WTC11 (cell line): ENCODE data around the gene RAB8B. TPM values are rescaled to one million over a fixed set of nuclear protein-coding genes. Genes with fewer than 3 reads are reported as not detected.

ENCODE experiments used
- ATAC-seq: fragments of 200-7000 bp; cut with Tn5 transposase; 2 replicates; pipeline ENCODE4 v1.10.0; 2021; ENCODE audit warnings: mild to moderate bottlenecking, moderate library complexity
- CTCF ChIA-PET: fragments of 300-600 bp; sonication (Branson Sonifier 250); formaldehyde crosslinking; loops from one replicate; lab custom pipeline; 2021; ENCODE audit warnings: antibody characterized with exemption; lab: Charles Lee
- POLR2A ChIA-PET: fragments of 350-600 bp; sonication (Branson Sonifier 250); formaldehyde crosslinking; loops from one replicate; lab custom pipeline; 2021; ENCODE audit warnings: antibody characterized with exemption; lab: Charles Lee
- DNase-seq: peaks from one replicate; pipeline ENCODE4 v3.0.0; 2021; ENCODE audit warnings: low spot score
- H3K27ac Mint-ChIP-seq: 2 replicates; pipeline ENCODE4 v1.8.0; 2021; ENCODE audit warnings: mixed read lengths
- H3K27me3 Mint-ChIP-seq: 2 replicates; pipeline ENCODE4 v1.8.0; 2021; ENCODE audit warnings: low read depth, mild to moderate bottlenecking, moderate library complexity, mixed read lengths
- H3K36me3 Mint-ChIP-seq: 2 replicates; pipeline ENCODE4 v1.8.0; 2021; ENCODE audit warnings: mixed read lengths
- H3K4me1 Mint-ChIP-seq: 2 replicates; pipeline ENCODE4 v1.8.0; 2022; ENCODE audit warnings: mixed read lengths
- H3K4me3 Mint-ChIP-seq: 2 replicates; pipeline ENCODE4 v1.8.0; 2021; ENCODE audit warnings: mild to moderate bottlenecking, moderate library complexity, mixed read lengths
- H3K9me3 Mint-ChIP-seq: 2 replicates; pipeline ENCODE4 v1.8.0; 2021; ENCODE audit warnings: mixed read lengths
- ATF1 ChIP-seq: sonication (generic); formaldehyde crosslinking; IDR thresholded peaks from 2 replicates; pipeline ENCODE4 v1.8.1; 2023; ENCODE audit warnings: mild to moderate bottlenecking, moderate library complexity, missing genetic modification reagents
- CBFB ChIP-seq: sonication (generic); formaldehyde crosslinking; IDR thresholded peaks from 2 replicates; pipeline ENCODE4 v1.8.1; 2022; ENCODE audit warnings: mild to moderate bottlenecking, low read depth, missing genetic modification reagents
- CTCF ChIP-seq: fragments of 200-600 bp; IDR thresholded peaks from 2 replicates; pipeline ENCODE4 v1.8.0; 2022; ENCODE audit warnings: antibody characterized with exemption
- HMGA2 ChIP-seq: fragments of 250-450 bp; sonication (Bioruptor Pico); IDR thresholded peaks from 2 replicates; pipeline ENCODE4 v1.4.0; 2021; ENCODE audit warnings: mild to moderate bottlenecking, moderate library complexity
- IRF1 ChIP-seq: sonication (generic); formaldehyde crosslinking; IDR thresholded peaks from 2 replicates; pipeline ENCODE4 v1.8.0; 2023; ENCODE audit warnings: missing genetic modification reagents
- IRF2 ChIP-seq: sonication (generic); formaldehyde crosslinking; IDR thresholded peaks from 2 replicates; pipeline ENCODE4 v1.8.0; 2022; ENCODE audit warnings: low read depth, missing genetic modification reagents, borderline replicate concordance
- JAZF1 ChIP-seq: fragments of 250-450 bp; sonication (Bioruptor Pico); IDR thresholded peaks from 2 replicates; pipeline ENCODE4 v1.9.0; 2021; ENCODE audit warnings: moderate library complexity, mild to moderate bottlenecking, inconsistent platforms
- MYBL2 ChIP-seq: sonication (generic); formaldehyde crosslinking; IDR thresholded peaks from 2 replicates; pipeline ENCODE4 v1.8.1; 2023; ENCODE audit warnings: mild to moderate bottlenecking, moderate library complexity, missing genetic modification reagents
- NFE2L1 ChIP-seq: sonication (generic); formaldehyde crosslinking; IDR thresholded peaks from 2 replicates; pipeline ENCODE4 v1.8.1; 2023; ENCODE audit warnings: missing genetic modification reagents
- NR1H2 ChIP-seq: sonication (generic); formaldehyde crosslinking; IDR thresholded peaks from 2 replicates; pipeline ENCODE4 v1.9.0; 2021; ENCODE audit warnings: mild to moderate bottlenecking, moderate library complexity, missing genetic modification reagents
- PRDM15 ChIP-seq: sonication (generic); formaldehyde crosslinking; IDR thresholded peaks from 2 replicates; pipeline ENCODE4 v1.8.0; 2022; ENCODE audit warnings: missing genetic modification reagents
- SMAD3 ChIP-seq: sonication (generic); formaldehyde crosslinking; IDR thresholded peaks from 2 replicates; pipeline ENCODE4 v1.8.0; 2022; ENCODE audit warnings: missing genetic modification reagents, mild to moderate bottlenecking, borderline replicate concordance
- SMAD4 ChIP-seq: sonication (generic); formaldehyde crosslinking; IDR thresholded peaks from 2 replicates; pipeline ENCODE4 v1.8.0; 2022; ENCODE audit warnings: mild to moderate bottlenecking, missing genetic modification reagents
- SOX15 ChIP-seq: fragments of 250-450 bp; sonication (Bioruptor Pico); IDR thresholded peaks from 2 replicates; pipeline ENCODE4 v1.9.0; 2021; ENCODE audit warnings: mild to moderate bottlenecking
- SP1 ChIP-seq: sonication (generic); formaldehyde crosslinking; conservative IDR thresholded peaks from 2 replicates; pipeline ENCODE4 v1.8.1; 2022; ENCODE audit warnings: missing genetic modification reagents
- TEAD1 ChIP-seq: sonication (generic); formaldehyde crosslinking; IDR thresholded peaks from 2 replicates; pipeline ENCODE4 v1.8.0; 2022; ENCODE audit warnings: mild to moderate bottlenecking, missing genetic modification reagents
- ZBTB21 ChIP-seq: sonication (generic); formaldehyde crosslinking; IDR thresholded peaks from 2 replicates; pipeline ENCODE4 v1.8.1; 2023; ENCODE audit warnings: mild to moderate bottlenecking, missing genetic modification reagents, borderline replicate concordance
- ZMAT4 ChIP-seq: fragments of 250-450 bp; sonication (Bioruptor Pico); IDR thresholded peaks from 2 replicates; pipeline ENCODE4 v1.9.0; 2021; ENCODE audit warnings: mild to moderate bottlenecking
- ZNF219 ChIP-seq: sonication (generic); formaldehyde crosslinking; IDR thresholded peaks from 2 replicates; pipeline ENCODE4 v1.8.0; 2023; ENCODE audit warnings: missing genetic modification reagents, mild to moderate bottlenecking, borderline replicate concordance
- total RNA-seq: library from RNA; stranded (reverse); gene quantifications from 3 replicates; pipeline ENCODE4 v1.2.3, GENCODE V29; 2021
- TF ChIP-seq, protein P1 (sequence below): sonication (generic); formaldehyde crosslinking; IDR thresholded peaks from 2 replicates; pipeline ENCODE4 v1.8.0; 2023; ENCODE audit warnings: mild to moderate bottlenecking, missing genetic modification reagents
- TF ChIP-seq, protein P2 (sequence below): fragments of 250-450 bp; sonication (Bioruptor Pico); IDR thresholded peaks from 2 replicates; pipeline ENCODE4 v1.9.0; 2021; ENCODE audit warnings: mild to moderate bottlenecking, borderline replicate concordance
- TF ChIP-seq, protein P3 (sequence below): sonication (generic); formaldehyde crosslinking; IDR thresholded peaks from 2 replicates; pipeline ENCODE4 v1.8.1; 2022; ENCODE audit warnings: mild to moderate bottlenecking, missing genetic modification reagents, moderate library complexity, borderline replicate concordance
- TF ChIP-seq, protein P4 (sequence below): sonication (generic); formaldehyde crosslinking; IDR thresholded peaks from 2 replicates; pipeline ENCODE4 v1.8.0; 2022; ENCODE audit warnings: mild to moderate bottlenecking, missing genetic modification reagents

RAB8B gene
- total RNA-seq, 1 experiment from 2014 or later, result 32.5 TPM

DNA sequence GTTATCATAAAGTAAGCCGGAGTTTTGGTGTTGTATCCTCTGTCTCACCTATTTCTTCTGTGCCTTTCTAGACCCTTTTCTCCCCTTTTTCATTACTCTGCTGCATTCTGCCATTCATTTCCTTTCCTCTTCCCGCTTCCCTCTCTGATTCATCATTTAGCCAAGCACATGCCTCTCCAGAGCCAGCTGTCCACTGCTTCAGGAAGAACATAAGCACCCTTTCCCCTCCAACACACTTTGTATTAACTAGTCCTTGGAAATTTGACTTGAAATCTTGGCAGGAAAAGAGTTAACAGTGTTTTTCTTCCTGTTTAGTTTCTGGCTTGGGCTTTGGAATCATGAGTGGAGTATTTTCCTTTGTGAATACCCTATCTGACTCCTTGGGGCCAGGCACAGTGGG lies 97.7 kb downstream of the RAB8B start (continued):
- TF ChIP-seq CBFB (CRISPR knock-in tag), result no peak
- TF ChIP-seq IRF1, result no peak
- TF ChIP-seq, protein P1, sequence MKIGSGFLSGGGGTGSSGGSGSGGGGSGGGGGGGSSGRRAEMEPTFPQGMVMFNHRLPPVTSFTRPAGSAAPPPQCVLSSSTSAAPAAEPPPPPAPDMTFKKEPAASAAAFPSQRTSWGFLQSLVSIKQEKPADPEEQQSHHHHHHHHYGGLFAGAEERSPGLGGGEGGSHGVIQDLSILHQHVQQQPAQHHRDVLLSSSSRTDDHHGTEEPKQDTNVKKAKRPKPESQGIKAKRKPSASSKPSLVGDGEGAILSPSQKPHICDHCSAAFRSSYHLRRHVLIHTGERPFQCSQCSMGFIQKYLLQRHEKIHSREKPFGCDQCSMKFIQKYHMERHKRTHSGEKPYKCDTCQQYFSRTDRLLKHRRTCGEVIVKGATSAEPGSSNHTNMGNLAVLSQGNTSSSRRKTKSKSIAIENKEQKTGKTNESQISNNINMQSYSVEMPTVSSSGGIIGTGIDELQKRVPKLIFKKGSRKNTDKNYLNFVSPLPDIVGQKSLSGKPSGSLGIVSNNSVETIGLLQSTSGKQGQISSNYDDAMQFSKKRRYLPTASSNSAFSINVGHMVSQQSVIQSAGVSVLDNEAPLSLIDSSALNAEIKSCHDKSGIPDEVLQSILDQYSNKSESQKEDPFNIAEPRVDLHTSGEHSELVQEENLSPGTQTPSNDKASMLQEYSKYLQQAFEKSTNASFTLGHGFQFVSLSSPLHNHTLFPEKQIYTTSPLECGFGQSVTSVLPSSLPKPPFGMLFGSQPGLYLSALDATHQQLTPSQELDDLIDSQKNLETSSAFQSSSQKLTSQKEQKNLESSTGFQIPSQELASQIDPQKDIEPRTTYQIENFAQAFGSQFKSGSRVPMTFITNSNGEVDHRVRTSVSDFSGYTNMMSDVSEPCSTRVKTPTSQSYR (CRISPR knock-in tag), result no peak
- TF ChIP-seq, protein P2, sequence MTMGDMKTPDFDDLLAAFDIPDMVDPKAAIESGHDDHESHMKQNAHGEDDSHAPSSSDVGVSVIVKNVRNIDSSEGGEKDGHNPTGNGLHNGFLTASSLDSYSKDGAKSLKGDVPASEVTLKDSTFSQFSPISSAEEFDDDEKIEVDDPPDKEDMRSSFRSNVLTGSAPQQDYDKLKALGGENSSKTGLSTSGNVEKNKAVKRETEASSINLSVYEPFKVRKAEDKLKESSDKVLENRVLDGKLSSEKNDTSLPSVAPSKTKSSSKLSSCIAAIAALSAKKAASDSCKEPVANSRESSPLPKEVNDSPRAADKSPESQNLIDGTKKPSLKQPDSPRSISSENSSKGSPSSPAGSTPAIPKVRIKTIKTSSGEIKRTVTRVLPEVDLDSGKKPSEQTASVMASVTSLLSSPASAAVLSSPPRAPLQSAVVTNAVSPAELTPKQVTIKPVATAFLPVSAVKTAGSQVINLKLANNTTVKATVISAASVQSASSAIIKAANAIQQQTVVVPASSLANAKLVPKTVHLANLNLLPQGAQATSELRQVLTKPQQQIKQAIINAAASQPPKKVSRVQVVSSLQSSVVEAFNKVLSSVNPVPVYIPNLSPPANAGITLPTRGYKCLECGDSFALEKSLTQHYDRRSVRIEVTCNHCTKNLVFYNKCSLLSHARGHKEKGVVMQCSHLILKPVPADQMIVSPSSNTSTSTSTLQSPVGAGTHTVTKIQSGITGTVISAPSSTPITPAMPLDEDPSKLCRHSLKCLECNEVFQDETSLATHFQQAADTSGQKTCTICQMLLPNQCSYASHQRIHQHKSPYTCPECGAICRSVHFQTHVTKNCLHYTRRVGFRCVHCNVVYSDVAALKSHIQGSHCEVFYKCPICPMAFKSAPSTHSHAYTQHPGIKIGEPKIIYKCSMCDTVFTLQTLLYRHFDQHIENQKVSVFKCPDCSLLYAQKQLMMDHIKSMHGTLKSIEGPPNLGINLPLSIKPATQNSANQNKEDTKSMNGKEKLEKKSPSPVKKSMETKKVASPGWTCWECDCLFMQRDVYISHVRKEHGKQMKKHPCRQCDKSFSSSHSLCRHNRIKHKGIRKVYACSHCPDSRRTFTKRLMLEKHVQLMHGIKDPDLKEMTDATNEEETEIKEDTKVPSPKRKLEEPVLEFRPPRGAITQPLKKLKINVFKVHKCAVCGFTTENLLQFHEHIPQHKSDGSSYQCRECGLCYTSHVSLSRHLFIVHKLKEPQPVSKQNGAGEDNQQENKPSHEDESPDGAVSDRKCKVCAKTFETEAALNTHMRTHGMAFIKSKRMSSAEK, result no peak
- no peak for TF ChIP-seq ZMAT4 (CRISPR knock-in tag)
- no peak for TF ChIP-seq NFE2L1 (CRISPR knock-in tag)
- TF ChIP-seq ATF1, result no peak
- TF ChIP-seq PRDM15 (CRISPR knock-in tag), result no peak
- no peak for TF ChIP-seq SP1

- ATAC-seq, result no peak
- POLR2A ChIA-PET, result no interaction called here
- CTCF ChIA-PET, result interaction anchor here (1.1 to 2.4 kb wide), 4 partner anchors 108 to 241 kb away, joined by 3 to 7 read pairs (median 4); no protein-coding TSS in a partner anchor
- TF ChIP-seq HMGA2 (CRISPR knock-in tag) (no peak), SMAD4 (CRISPR knock-in tag) (no peak), ATF1 (no peak), ZBTB21 (CRISPR knock-in tag) (no peak), JAZF1 (CRISPR knock-in tag) (no peak), SOX15 (no peak), SMAD3 (CRISPR knock-in tag) (no peak), MYBL2 (CRISPR knock-in tag) (no peak), NR1H2 (CRISPR knock-in tag) (no peak), CTCF (no peak), ZNF219 (CRISPR knock-in tag) (no peak), IRF2 (CRISPR knock-in tag) (no peak), TEAD1 (CRISPR knock-in tag) (no peak)
- TF ChIP-seq, protein P3, sequence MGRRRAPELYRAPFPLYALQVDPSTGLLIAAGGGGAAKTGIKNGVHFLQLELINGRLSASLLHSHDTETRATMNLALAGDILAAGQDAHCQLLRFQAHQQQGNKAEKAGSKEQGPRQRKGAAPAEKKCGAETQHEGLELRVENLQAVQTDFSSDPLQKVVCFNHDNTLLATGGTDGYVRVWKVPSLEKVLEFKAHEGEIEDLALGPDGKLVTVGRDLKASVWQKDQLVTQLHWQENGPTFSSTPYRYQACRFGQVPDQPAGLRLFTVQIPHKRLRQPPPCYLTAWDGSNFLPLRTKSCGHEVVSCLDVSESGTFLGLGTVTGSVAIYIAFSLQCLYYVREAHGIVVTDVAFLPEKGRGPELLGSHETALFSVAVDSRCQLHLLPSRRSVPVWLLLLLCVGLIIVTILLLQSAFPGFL (CRISPR knock-in tag), result no peak
- TF ChIP-seq, protein P4, sequence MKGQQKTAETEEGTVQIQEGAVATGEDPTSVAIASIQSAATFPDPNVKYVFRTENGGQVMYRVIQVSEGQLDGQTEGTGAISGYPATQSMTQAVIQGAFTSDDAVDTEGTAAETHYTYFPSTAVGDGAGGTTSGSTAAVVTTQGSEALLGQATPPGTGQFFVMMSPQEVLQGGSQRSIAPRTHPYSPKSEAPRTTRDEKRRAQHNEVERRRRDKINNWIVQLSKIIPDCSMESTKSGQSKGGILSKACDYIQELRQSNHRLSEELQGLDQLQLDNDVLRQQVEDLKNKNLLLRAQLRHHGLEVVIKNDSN, result no peak
Observed at GRCh38 chr15:63288342-63288741, 98.9 kb downstream of the RAB8B start.

More at GRCh38 chr15:63288342-63288741, 98.9 kb downstream of the RAB8B start:
- Mint-ChIP-seq H3K4me3 (no peak overlapping the region), H3K4me1 (peaks cover 9% of the 10 kb centered on the region), H3K27me3 (no peaks in the 10 kb centered on the region), H3K9me3 (no peaks in the 10 kb centered on the region), H3K27ac (no peak overlapping the region), H3K36me3 (no peaks in the 10 kb centered on the region; the same call in 1 of the 2 replicates)
- no peak for DNase-seq
